ENCODE measurements around the gene APBB1IP.

- TF ChIP-seq CTCF (IDR thresholded peaks at IDR 0.05; ENCODE audit: insufficient read depth, low read length, poor library complexity, severe bottlenecking): no peak
- TF ChIP-seq EZH2phosphoT487 (conservative IDR thresholded peaks at IDR 0.05; ENCODE audit: low read length): no peak
Measured at GRCh38 chr10:26407406-26407969, 30.7 kb upstream of the APBB1IP start.
